H9 (cell line): ENCODE data around the gene PTBP2. TPM values are rescaled to one million over a fixed set of nuclear protein-coding genes. Genes with fewer than 3 reads are reported as not detected.

Experiments used
- DNase-seq: peaks from one replicate; pipeline ENCODE4 v3.0.0-alpha.2; 2017
- H2AFZ ChIP-seq: one replicate; pipeline ENCODE4 v1.6.1; 2013; ENCODE audit warnings: mild to moderate bottlenecking, low read length, control low read depth, moderate library complexity
- H2AK5ac ChIP-seq: 2 replicates; pipeline ENCODE4 v1.6.1; 2013; ENCODE audit warnings: low read length, control low read depth, mixed read lengths; ENCODE audit not compliant: insufficient read length
- H2BK120ac ChIP-seq: one replicate; pipeline ENCODE4 v1.6.1; 2013; ENCODE audit warnings: low read depth, mild to moderate bottlenecking, low read length, control low read depth, inconsistent platforms; ENCODE audit not compliant: poor library complexity, severe bottlenecking
- H2BK12ac ChIP-seq: 2 replicates; pipeline ENCODE4 v1.6.1; 2013; ENCODE audit warnings: low read length, control low read depth, mixed read lengths, low read depth; ENCODE audit not compliant: insufficient read length
- H2BK15ac ChIP-seq: 2 replicates; pipeline ENCODE4 v1.6.1; 2013; ENCODE audit warnings: low read depth, low read length, control low read depth
- H2BK20ac ChIP-seq: one replicate; pipeline ENCODE4 v1.6.1; 2013; ENCODE audit warnings: low read depth, mild to moderate bottlenecking, low read length, control low read depth, inconsistent platforms; ENCODE audit not compliant: poor library complexity, severe bottlenecking
- H2BK5ac ChIP-seq: 2 replicates; pipeline ENCODE4 v1.6.1; 2013; ENCODE audit warnings: low read length, control low read depth, mixed read lengths; ENCODE audit not compliant: insufficient read length
- H3K14ac ChIP-seq: 2 replicates; pipeline ENCODE4 v1.6.1; 2013; ENCODE audit warnings: low read length, control low read depth; ENCODE audit not compliant: insufficient read depth
- H3K18ac ChIP-seq: 2 replicates; pipeline ENCODE4 v1.6.1; 2013; ENCODE audit warnings: low read depth, mild to moderate bottlenecking, mixed read lengths, low read length, control low read depth; ENCODE audit not compliant: insufficient read length
- H3K23ac ChIP-seq: 2 replicates; pipeline ENCODE4 v1.6.1; 2013; ENCODE audit warnings: low read length, control low read depth, mixed read lengths, low read depth; ENCODE audit not compliant: insufficient read length
- H3K23me2 ChIP-seq: 2 replicates; pipeline ENCODE4 v1.6.1; 2013; ENCODE audit warnings: low read depth, mild to moderate bottlenecking, mixed read lengths, low read length, control low read depth; ENCODE audit not compliant: insufficient read length, poor library complexity, severe bottlenecking
- H3K27ac ChIP-seq: 2 replicates; pipeline ENCODE4 v1.5.1; 2013; ENCODE audit warnings: low read length, control low read depth, mixed read lengths, low read depth; ENCODE audit not compliant: insufficient read length
- H3K27me3 ChIP-seq: 2 replicates; pipeline ENCODE4 v1.6.1; 2013; ENCODE audit warnings: low read length, control low read depth, inconsistent platforms; ENCODE audit not compliant: insufficient read depth
- H3K4ac ChIP-seq: 2 replicates; pipeline ENCODE4 v1.6.1; 2013; ENCODE audit warnings: low read depth, mild to moderate bottlenecking, control low read depth, inconsistent platforms, low read length, moderate library complexity
- H3K4me1 ChIP-seq: 2 replicates; pipeline ENCODE4 v1.6.1; 2013; ENCODE audit warnings: low read length, control low read depth, inconsistent platforms; ENCODE audit not compliant: insufficient read depth
- H3K4me2 ChIP-seq: 2 replicates; pipeline ENCODE4 v1.6.1; 2013; ENCODE audit warnings: low read length, control low read depth, mixed read lengths; ENCODE audit not compliant: insufficient read length, insufficient read depth
- H3K56ac ChIP-seq: 2 replicates; pipeline ENCODE4 v1.6.1; 2013; ENCODE audit warnings: low read depth, mild to moderate bottlenecking, mixed read lengths, low read length, control low read depth; ENCODE audit not compliant: insufficient read length
- H3K79me1 ChIP-seq: 2 replicates; pipeline ENCODE4 v1.6.1; 2013; ENCODE audit warnings: low read depth, mild to moderate bottlenecking, moderate library complexity, low read length, control low read depth, inconsistent platforms; ENCODE audit not compliant: insufficient read depth, poor library complexity, severe bottlenecking
- H3K79me2 ChIP-seq: 2 replicates; pipeline ENCODE4 v1.6.1; 2013; ENCODE audit warnings: low read length, control low read depth, inconsistent platforms; ENCODE audit not compliant: insufficient read depth
- H3K9ac ChIP-seq: 2 replicates; pipeline ENCODE4 v1.6.1; 2013; ENCODE audit warnings: low read length, control low read depth, mixed read lengths; ENCODE audit not compliant: insufficient read length; ENCODE audit errors: extremely low read depth
- H3K9me3 ChIP-seq: one replicate; pipeline ENCODE4 v1.6.1; 2013; ENCODE audit warnings: low read depth, low read length, inconsistent platforms; ENCODE audit not compliant: control insufficient read depth
- H3T11ph ChIP-seq: one replicate; pipeline ENCODE4 v1.6.1; 2013; ENCODE audit warnings: mild to moderate bottlenecking, low read length, control low read depth, inconsistent platforms
- H4K20me1 ChIP-seq: one replicate; pipeline ENCODE4 v1.6.1; 2013; ENCODE audit not compliant: control insufficient read depth, insufficient read length, insufficient read depth
- H4K5ac ChIP-seq: 2 replicates; pipeline ENCODE4 v1.6.1; 2013; ENCODE audit warnings: low read depth, mild to moderate bottlenecking, mixed read lengths, low read length, control low read depth; ENCODE audit not compliant: insufficient read length
- H4K8ac ChIP-seq: replicated peaks from 2 replicates; pipeline ENCODE4 v1.6.1; 2013; ENCODE audit warnings: low read length, control low read depth, mixed read lengths, low read depth; ENCODE audit not compliant: insufficient read length
- H4K91ac ChIP-seq: 2 replicates; pipeline ENCODE4 v1.6.1; 2013; ENCODE audit warnings: low read depth, mild to moderate bottlenecking, moderate library complexity, mixed read lengths, low read length, control low read depth; ENCODE audit not compliant: insufficient read length
- H3K27ac Mint-ChIP-seq, 3 experiments: 2 replicates in 2 of 3; 3 replicates in 1 of 3; pipeline ENCODE4 v1.8.0; 2020 to 2021; ENCODE audit warnings: mixed read lengths in 3 of 3, mild to moderate bottlenecking in 1 of 3, moderate library complexity in 1 of 3
- H3K27me3 Mint-ChIP-seq: 2 replicates; pipeline ENCODE4 v1.8.0; 2021; ENCODE audit warnings: low read depth, mild to moderate bottlenecking, moderate library complexity, mixed read lengths
- H3K36me3 Mint-ChIP-seq, 3 experiments: 2 replicates in 2 of 3; 3 replicates in 1 of 3; pipeline ENCODE4 v1.8.0; 2020 to 2021; ENCODE audit warnings: low read depth in 3 of 3, mixed read lengths in 3 of 3; ENCODE audit not compliant: insufficient read depth in 1 of 3
- H3K4me1 Mint-ChIP-seq, 2 experiments: 2 replicates each; pipeline ENCODE4 v1.8.0; 2020; ENCODE audit warnings: mixed read lengths in 2 of 2
- H3K4me3 Mint-ChIP-seq, 2 experiments: 2 replicates in 1 of 2; 3 replicates in 1 of 2; pipeline ENCODE4 v1.8.0; 2020 to 2021; ENCODE audit warnings: mild to moderate bottlenecking in 2 of 2, mixed read lengths in 2 of 2, moderate library complexity in 1 of 2
- H3K9me3 Mint-ChIP-seq, 2 experiments: 2 replicates in 1 of 2; 3 replicates in 1 of 2; pipeline ENCODE4 v1.8.0; 2020; ENCODE audit warnings: mild to moderate bottlenecking in 2 of 2, mixed read lengths in 2 of 2, moderate library complexity in 1 of 2
- WGBS: extraction: QIAGEN DNeasy Blood & Tissue Kit; methylation state at CpG from one replicate; pipeline ENCODE4 v1.1.7; 2013; ENCODE audit warnings: missing lambda C conversion rate, low lambda C conversion rate, mixed read lengths; ENCODE audit not compliant: insufficient read length; ENCODE audit errors: extremely low coverage; 5-methylcytosine and 5-hydroxymethylcytosine counted together
- total RNA-seq: library from RNA; stranded (reverse); gene quantifications from 2 replicates; pipeline ENCODE4 v1.2.1, GENCODE V29; 2021
- TF ChIP-seq, protein P1 (sequence below): fragments of 200-600 bp; sonication (generic); conservative IDR thresholded peaks from 3 replicates; pipeline ENCODE4 v1.8.0; 2021; ENCODE audit warnings: antibody characterized with exemption, mild to moderate bottlenecking

Gene PTBP2
- total RNA-seq, 1 experiment from 2014 or later, result 75.4 TPM

DNA sequence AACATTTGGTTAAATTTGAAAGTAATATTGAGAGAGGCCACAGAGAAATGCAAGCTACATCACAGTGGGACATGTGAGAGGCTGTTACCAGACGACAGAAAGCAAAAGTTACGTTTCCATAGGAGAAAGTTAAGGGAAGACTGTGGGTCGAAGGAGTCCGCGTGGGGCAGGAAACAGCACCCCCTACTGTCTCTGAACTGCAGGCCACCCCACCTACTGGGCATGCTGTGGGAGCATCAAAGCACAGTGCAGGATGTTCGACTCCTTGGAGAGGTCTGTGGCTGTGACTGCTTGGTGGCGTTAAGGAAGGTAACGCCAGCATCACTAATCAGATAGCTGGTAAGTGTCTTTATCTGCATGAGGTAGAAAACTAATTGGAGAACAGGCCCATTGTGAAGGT is 123.9 kb downstream of the PTBP2 start:
- H3K18ac ChIP-seq, result no peak overlapping the region
- no peaks in the 10 kb centered on the region for H3K23me2 ChIP-seq
- H2AK5ac ChIP-seq, result no peak overlapping the region
- H3K27me3 ChIP-seq, result no peaks in the 10 kb centered on the region
- no peak overlapping the region for H3K9ac ChIP-seq
- TF ChIP-seq, protein P1, sequence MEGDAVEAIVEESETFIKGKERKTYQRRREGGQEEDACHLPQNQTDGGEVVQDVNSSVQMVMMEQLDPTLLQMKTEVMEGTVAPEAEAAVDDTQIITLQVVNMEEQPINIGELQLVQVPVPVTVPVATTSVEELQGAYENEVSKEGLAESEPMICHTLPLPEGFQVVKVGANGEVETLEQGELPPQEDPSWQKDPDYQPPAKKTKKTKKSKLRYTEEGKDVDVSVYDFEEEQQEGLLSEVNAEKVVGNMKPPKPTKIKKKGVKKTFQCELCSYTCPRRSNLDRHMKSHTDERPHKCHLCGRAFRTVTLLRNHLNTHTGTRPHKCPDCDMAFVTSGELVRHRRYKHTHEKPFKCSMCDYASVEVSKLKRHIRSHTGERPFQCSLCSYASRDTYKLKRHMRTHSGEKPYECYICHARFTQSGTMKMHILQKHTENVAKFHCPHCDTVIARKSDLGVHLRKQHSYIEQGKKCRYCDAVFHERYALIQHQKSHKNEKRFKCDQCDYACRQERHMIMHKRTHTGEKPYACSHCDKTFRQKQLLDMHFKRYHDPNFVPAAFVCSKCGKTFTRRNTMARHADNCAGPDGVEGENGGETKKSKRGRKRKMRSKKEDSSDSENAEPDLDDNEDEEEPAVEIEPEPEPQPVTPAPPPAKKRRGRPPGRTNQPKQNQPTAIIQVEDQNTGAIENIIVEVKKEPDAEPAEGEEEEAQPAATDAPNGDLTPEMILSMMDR, result peak; percentile 88
- Mint-ChIP-seq H3K9me3 (peaks cover 0 to 8% of the 10 kb centered on the region in 2 experiments; a peak in 2 of 5 replicates), H3K4me1 (no peaks in the 10 kb centered on the region; a peak in 3 of 4 replicates), H3K4me3 (no peak overlapping the region), H3K27ac (no peak overlapping the region), H3K36me3 (peaks cover 2 to 17% (median 6%) of the 10 kb centered on the region in 3 experiments), H3K27me3 (no peaks in the 10 kb centered on the region; the same call in 1 of the 2 replicates)
- H2AFZ ChIP-seq, result no peak overlapping the region
- H3K4ac ChIP-seq, result no peak overlapping the region
- no peak overlapping the region for H2BK20ac ChIP-seq
- H3K79me2 ChIP-seq, result no peaks in the 10 kb centered on the region
- H2BK15ac ChIP-seq, result no peak overlapping the region
- peak; percentile 74 for DNase-seq
- H2BK120ac ChIP-seq, result no peak overlapping the region
- H3K79me1 ChIP-seq, result no peaks in the 10 kb centered on the region
- no peak overlapping the region for H4K8ac ChIP-seq
- H3K56ac ChIP-seq, result no peak overlapping the region
- H2BK12ac ChIP-seq, result no peak overlapping the region
- H3T11ph ChIP-seq, result no peak overlapping the region
- no peak overlapping the region for H4K91ac ChIP-seq
- H3K27ac ChIP-seq, result no peak overlapping the region
- H3K9me3 ChIP-seq, result no peaks in the 10 kb centered on the region
- no peaks in the 10 kb centered on the region for H3K4me1 ChIP-seq
- no peak overlapping the region for H3K14ac ChIP-seq
- no peak overlapping the region for H3K4me2 ChIP-seq
- H4K5ac ChIP-seq, result no peak overlapping the region
- no CpG with 5 or more reads among the region's 8 CpGs for WGBS
- H2BK5ac ChIP-seq, result no peak overlapping the region
- H3K23ac ChIP-seq, result no peak overlapping the region
- no peaks in the 10 kb centered on the region for H4K20me1 ChIP-seq
